ENCODE results near the gene C8G. TPM values are rescaled to one million over a fixed set of nuclear protein-coding genes. Genes with fewer than 3 reads are reported as not detected.

The C8G gene
- 0.59 and 0.98 TPM in 2 replicates for total RNA-seq
- long read RNA-seq: 0 reads

DNA sequence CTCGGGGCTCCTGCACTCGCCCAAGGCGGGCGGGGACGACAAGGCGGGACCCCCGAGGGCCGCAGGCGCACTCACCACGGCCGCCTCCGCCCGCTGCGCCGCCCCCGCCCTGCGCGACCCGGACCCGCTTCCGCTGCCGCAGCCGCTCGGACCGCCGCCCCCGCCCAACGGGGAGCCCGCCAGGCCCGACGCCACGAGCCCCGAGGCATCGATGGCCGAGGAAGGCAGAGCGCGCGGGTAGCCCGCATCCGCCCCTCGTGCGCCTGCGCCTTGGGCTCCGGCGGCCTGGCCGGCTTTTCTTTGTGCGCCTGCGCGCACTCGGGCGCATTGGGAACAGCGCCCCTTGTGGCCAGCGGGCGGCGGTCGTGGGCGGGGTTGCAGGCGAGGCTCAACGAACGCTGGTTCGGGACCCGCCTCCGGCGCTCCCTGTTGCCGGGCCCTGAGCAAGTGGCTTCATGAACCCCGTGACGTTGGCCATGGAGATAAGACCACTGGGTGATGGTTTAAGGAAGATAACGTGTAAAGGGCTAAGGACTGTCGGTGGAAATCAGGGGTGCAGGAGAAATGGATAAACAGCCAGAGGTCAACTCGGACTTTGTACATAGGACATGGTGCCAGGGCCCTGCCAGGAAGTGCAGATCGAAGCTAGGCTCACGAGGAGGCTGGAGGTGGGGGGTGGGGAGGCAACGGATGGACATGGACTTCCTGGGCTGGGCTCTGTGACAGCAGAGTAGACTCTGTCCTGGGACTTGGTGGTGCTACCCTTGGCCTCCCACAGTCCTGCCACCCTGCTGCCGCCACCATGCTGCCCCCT, at the start of gene C8G, which contains the start of gene FBXW5:
Gene C8G (plus strand): TSS at position 725 of the 814 bp plus-strand sequence. CDS start 78 bp downstream, at position 803.
Gene FBXW5 (minus strand): TSS at position 220 of the 814 bp plus-strand sequence. CDS start 655 bp downstream, outside the sequence.
- H3K4me3 Mint-ChIP-seq: peak within 1 kb of the TSS; percentile 81
- peak; percentile 92 for DNase-seq (ENCODE audit: low read depth, low spot score)
- H3K27me3 Mint-ChIP-seq (ENCODE audit: low read depth): no peaks in the 10 kb centered on the region
- TF ChIP-seq, protein P1, sequence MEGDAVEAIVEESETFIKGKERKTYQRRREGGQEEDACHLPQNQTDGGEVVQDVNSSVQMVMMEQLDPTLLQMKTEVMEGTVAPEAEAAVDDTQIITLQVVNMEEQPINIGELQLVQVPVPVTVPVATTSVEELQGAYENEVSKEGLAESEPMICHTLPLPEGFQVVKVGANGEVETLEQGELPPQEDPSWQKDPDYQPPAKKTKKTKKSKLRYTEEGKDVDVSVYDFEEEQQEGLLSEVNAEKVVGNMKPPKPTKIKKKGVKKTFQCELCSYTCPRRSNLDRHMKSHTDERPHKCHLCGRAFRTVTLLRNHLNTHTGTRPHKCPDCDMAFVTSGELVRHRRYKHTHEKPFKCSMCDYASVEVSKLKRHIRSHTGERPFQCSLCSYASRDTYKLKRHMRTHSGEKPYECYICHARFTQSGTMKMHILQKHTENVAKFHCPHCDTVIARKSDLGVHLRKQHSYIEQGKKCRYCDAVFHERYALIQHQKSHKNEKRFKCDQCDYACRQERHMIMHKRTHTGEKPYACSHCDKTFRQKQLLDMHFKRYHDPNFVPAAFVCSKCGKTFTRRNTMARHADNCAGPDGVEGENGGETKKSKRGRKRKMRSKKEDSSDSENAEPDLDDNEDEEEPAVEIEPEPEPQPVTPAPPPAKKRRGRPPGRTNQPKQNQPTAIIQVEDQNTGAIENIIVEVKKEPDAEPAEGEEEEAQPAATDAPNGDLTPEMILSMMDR (conservative IDR thresholded peaks at IDR 0.05): peak; percentile 99
- H3K27ac Mint-ChIP-seq (ENCODE audit: unreplicated experiment): no peak within 1 kb of the TSS
- H3K4me1 Mint-ChIP-seq: peaks cover 4% of the 10 kb centered on the region
- H3K9me3 Mint-ChIP-seq: no peaks in the 10 kb centered on the region
- no peaks in the 10 kb centered on the region for H3K36me3 Mint-ChIP-seq (ENCODE audit: low read depth)

DNA sequence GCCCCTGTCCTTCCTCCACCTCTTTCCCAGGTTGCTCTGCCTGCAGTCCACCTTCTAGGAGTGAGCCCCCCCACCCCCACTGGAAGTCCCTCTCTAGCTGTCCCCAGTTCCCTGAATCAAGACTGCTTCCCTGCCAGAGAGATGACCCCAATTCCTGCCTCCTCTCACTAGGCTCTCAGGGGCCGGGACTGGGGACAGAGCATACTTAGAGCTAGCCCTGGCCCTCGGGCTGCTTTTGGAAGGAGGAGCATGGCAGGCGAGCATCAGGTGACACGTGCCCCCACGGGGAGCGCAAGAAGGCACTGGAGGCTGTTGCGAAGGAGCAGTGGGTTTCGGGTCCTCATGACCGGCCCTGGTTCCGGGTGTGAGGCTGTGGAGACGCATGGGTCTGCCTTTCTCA, 49.0 kb upstream of the C8G start:
- no peaks in the 10 kb centered on the region for H3K4me1 Mint-ChIP-seq
- DNase-seq (ENCODE audit: low read depth, low spot score): no peak
- TF ChIP-seq, protein P1 (conservative IDR thresholded peaks at IDR 0.05): no peak

DNA sequence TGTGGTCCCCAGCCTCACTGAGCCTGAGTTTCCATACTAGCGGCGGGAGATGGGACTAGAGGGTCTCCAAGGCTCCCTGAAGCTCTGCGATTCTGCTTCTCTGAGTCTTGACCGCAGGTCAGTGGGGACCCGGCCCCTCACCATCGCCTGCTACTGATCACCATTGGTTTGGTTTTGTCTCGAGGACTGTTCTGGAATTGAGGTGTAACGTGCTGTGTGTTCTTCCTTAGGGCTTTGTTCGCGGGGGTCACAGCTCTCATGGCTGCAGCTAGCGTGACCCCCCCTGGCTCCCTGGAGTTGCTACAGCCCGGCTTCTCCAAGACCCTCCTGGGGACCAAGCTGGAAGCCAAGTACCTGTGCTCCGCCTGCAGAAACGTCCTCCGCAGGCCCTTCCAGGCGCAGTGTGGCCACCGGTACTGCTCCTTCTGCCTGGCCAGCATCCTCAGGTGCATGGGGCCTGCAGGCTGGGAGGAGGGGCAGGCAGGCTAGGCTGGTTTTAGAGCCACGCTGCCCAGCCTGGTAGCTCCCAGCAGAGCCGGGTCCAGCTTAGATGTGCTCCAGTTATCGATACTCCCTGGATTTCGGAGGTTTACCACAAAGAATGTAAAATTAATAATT, 46.5 kb upstream of the C8G start:
- H3K36me3 Mint-ChIP-seq (ENCODE audit: low read depth): no peaks in the 10 kb centered on the region
- H3K9me3 Mint-ChIP-seq: no peaks in the 10 kb centered on the region
- DNase-seq (ENCODE audit: low read depth, low spot score): no peak
- no peak overlapping the region for H3K27ac Mint-ChIP-seq (ENCODE audit: unreplicated experiment)
- no peaks in the 10 kb centered on the region for H3K27me3 Mint-ChIP-seq (ENCODE audit: low read depth)
- no peaks in the 10 kb centered on the region for H3K4me1 Mint-ChIP-seq
- TF ChIP-seq, protein P1 (conservative IDR thresholded peaks at IDR 0.05): no peak
- H3K4me3 Mint-ChIP-seq: no peak overlapping the region

More for the DNA sequence above, 49.0 kb upstream of the C8G start:
- Mint-ChIP-seq H3K4me3 (no peak overlapping the region), H3K36me3 (ENCODE audit: low read depth) (no peaks in the 10 kb centered on the region), H3K27ac (ENCODE audit: unreplicated experiment) (no peak overlapping the region), H3K9me3 (no peaks in the 10 kb centered on the region), H3K27me3 (ENCODE audit: low read depth) (no peaks in the 10 kb centered on the region)

DNA sequence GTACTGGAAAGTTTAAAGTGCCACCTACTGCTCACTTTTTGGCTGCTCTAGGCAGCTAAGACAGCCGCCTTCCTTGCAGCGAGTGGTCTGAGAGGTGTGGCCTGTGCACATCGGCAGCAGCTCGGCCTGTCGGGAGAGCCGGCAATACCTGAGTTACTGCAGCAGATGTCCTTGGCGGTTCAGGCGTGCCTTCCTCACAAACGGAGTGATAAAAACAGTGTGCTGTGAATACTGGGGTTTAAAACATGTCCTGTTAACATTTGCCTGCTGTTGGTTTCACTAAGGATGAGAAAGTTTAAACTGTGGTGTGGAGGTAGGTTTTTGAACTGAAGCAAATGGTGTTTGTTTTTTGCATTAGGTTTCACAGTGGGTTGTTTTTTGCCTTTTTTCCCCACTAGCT, 45.8 kb upstream of the C8G start:
- H3K36me3 Mint-ChIP-seq (ENCODE audit: low read depth): no peaks in the 10 kb centered on the region
- no peaks in the 10 kb centered on the region for H3K9me3 Mint-ChIP-seq
- H3K27me3 Mint-ChIP-seq (ENCODE audit: low read depth): no peaks in the 10 kb centered on the region
- no peak overlapping the region for H3K4me3 Mint-ChIP-seq
- DNase-seq (ENCODE audit: low read depth, low spot score): no peak
- no peak overlapping the region for H3K27ac Mint-ChIP-seq (ENCODE audit: unreplicated experiment)
- H3K4me1 Mint-ChIP-seq: no peaks in the 10 kb centered on the region
- TF ChIP-seq, protein P1 (conservative IDR thresholded peaks at IDR 0.05): no peak

DNA sequence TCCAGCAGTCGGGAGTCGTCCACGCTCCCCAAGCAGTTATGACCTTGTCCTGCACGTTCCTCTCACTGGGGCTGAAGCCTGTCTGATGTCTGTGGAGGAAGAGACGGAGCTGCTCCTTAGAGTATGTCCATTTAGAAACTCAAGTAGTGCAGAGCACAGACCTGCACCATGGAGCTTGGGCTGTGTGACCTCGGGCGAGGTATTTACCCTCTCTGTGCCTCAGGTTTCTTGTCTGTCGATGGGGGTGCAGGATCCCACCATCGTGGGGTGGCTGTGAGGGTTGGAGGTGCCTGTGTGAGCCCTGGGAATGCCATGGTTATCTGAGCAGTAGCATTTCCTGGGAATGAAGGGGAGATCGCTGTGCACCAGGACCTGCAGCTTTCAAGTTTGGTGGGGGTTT, 44.5 kb upstream of the C8G start:
- Mint-ChIP-seq H3K9me3 (no peaks in the 10 kb centered on the region), H3K27ac (ENCODE audit: unreplicated experiment) (no peak overlapping the region), H3K36me3 (ENCODE audit: low read depth) (no peaks in the 10 kb centered on the region), H3K4me3 (no peak overlapping the region), H3K27me3 (ENCODE audit: low read depth) (no peaks in the 10 kb centered on the region), H3K4me1 (no peaks in the 10 kb centered on the region)
- TF ChIP-seq, protein P1 (conservative IDR thresholded peaks at IDR 0.05): no peak
- no peak for DNase-seq (ENCODE audit: low read depth, low spot score)
